ENCODE results near the gene ENG.

ENG gene

DNA sequence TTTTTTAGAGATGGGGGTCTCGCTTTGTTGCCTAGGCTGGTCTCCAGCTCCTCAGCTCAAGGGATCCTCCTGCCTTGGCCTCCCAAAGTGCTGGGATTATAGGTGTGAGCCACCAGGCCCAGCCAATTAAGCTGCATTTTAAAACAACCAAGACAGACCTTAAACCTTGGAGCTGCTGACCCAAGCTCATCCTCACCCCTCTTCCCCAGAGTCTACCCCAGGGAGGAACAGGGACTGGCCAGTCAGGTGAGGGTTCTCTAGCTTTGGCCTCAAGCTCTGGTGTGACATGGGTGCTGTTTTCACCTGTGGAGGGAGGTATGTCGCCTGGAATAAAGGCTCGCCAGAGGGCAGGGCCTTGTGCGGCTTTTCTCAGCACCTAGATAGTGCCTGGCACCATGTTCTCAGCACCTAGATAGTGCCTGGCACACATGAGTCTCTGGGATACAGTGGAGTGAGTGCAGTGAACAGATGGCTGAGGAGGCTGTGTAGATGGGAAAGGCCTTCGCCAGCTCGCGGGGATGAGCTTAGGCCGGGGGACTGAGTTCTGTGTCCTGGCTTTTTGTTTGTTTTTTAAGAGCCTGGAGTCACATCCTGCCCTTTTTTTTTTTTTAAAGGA is 61.3 kb downstream of the ENG start:
- H3K9me2 ChIP-seq (replicated peaks; ENCODE audit: control insufficient read depth, low read length) = no peaks in the 10 kb centered on the region
- H3K4me3 ChIP-seq (ENCODE audit: low read length) = no peak overlapping the region
- no peaks in the 10 kb centered on the region for H3K9me3 ChIP-seq (ENCODE audit: control insufficient read depth, insufficient read depth, low read length)
- H4K20me1 ChIP-seq (ENCODE audit: control insufficient read depth, insufficient read depth, low read depth, low read length) = peaks cover 20% of the 10 kb centered on the region
- TF ChIP-seq, protein P1, sequence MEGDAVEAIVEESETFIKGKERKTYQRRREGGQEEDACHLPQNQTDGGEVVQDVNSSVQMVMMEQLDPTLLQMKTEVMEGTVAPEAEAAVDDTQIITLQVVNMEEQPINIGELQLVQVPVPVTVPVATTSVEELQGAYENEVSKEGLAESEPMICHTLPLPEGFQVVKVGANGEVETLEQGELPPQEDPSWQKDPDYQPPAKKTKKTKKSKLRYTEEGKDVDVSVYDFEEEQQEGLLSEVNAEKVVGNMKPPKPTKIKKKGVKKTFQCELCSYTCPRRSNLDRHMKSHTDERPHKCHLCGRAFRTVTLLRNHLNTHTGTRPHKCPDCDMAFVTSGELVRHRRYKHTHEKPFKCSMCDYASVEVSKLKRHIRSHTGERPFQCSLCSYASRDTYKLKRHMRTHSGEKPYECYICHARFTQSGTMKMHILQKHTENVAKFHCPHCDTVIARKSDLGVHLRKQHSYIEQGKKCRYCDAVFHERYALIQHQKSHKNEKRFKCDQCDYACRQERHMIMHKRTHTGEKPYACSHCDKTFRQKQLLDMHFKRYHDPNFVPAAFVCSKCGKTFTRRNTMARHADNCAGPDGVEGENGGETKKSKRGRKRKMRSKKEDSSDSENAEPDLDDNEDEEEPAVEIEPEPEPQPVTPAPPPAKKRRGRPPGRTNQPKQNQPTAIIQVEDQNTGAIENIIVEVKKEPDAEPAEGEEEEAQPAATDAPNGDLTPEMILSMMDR (IDR thresholded peaks at IDR 0.05; ENCODE audit: low read depth, low read length, poor library complexity, severe bottlenecking) = no peak
- peaks cover 23% of the 10 kb centered on the region for H3K79me2 ChIP-seq (ENCODE audit: control insufficient read depth, low read length)
- no peaks in the 10 kb centered on the region for H3K27me3 ChIP-seq (ENCODE audit: control insufficient read depth, low read length)
- peaks cover 54% of the 10 kb centered on the region for H3K36me3 ChIP-seq (ENCODE audit: control insufficient read depth, low read length)
- no peak overlapping the region for H3K4me2 ChIP-seq (ENCODE audit: low read length)
- H3K4me1 ChIP-seq (ENCODE audit: control insufficient read depth, low read length) = peaks cover 39% of the 10 kb centered on the region
- H3F3A ChIP-seq (ENCODE audit: control insufficient read depth, insufficient read depth) = peaks cover 42% of the 10 kb centered on the region
- 0 out of 2 replicates have a peak overlapping the region, but pooled peaks have one; percentile 0 for H3K27ac ChIP-seq (ENCODE audit: low read depth, low read length)

DNA sequence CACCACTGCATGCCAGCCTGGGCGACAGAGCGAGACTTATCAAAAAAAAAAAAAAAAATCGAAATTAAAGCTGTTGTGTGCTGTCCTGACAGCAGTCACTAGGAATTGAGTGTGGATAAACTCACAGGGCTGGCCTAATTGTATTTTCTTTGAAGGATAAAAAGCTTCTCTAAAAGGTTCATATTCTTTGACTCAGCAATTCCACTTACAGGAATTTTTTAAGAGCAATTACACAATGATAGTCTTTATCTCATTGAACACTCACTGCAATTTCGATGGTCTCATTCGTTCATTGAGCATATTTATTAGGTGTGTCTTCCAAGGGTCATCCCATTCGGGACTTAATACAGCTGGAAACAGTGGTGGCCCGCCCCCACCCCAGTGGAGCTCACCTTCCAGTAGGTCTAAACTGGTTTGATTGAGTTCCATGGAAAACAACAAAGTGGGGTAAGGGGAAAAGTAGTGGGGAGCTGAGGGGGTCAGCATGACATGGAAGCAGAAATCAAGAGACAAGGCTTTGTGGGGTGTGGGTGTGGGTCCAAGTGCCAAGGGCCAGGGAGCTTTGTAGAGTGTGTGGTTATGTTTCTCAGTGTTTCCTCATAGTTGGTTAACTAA is 61.9 kb downstream of the ENG start:
- Histone ChIP-seq H3K4me1 (ENCODE audit: control insufficient read depth, low read length) (peaks cover 34% of the 10 kb centered on the region), H3K27ac (ENCODE audit: low read depth, low read length) (no peak overlapping the region), H3K9me2 (replicated peaks; ENCODE audit: control insufficient read depth, low read length) (no peaks in the 10 kb centered on the region), H3K4me3 (ENCODE audit: low read length) (no peak overlapping the region), H3K9me3 (ENCODE audit: control insufficient read depth, insufficient read depth, low read length) (no peaks in the 10 kb centered on the region), H4K20me1 (ENCODE audit: control insufficient read depth, insufficient read depth, low read depth, low read length) (peaks cover 27% of the 10 kb centered on the region), H3F3A (ENCODE audit: control insufficient read depth, insufficient read depth) (peaks cover 39% of the 10 kb centered on the region), H3K79me2 (ENCODE audit: control insufficient read depth, low read length) (peaks cover 30% of the 10 kb centered on the region), H3K4me2 (ENCODE audit: low read length) (no peak overlapping the region), H3K36me3 (ENCODE audit: control insufficient read depth, low read length) (peaks cover 61% of the 10 kb centered on the region), H3K27me3 (ENCODE audit: control insufficient read depth, low read length) (no peaks in the 10 kb centered on the region)
- TF ChIP-seq, protein P1 (IDR thresholded peaks at IDR 0.05; ENCODE audit: low read depth, low read length, poor library complexity, severe bottlenecking) = no peak
- no peak for TF ChIP-seq EZH2phosphoT487 (IDR thresholded peaks at IDR 0.05; ENCODE audit: borderline replicate concordance, low read length)

DNA sequence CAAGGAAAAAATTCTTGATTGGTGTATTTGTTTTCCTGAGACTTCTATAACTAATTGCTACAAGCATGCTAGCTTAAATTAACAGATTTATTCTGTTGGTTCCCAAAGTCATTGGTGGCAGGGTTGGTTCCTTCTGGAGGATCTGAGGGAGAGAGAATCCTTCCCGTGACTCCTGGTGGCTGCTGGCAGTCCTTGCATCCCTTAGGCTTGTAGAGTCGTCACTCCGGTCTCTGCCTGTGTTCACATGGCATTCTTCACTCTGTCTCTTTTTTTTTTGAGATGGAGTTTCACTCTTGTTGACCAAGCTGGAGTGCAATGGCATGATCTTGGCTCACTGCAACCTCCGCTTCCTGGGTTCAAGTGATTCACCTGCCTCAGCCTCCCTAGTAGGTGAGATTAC is 63.4 kb downstream of the ENG start:
- H3K36me3 ChIP-seq (ENCODE audit: control insufficient read depth, low read length) = peaks cover 74% of the 10 kb centered on the region
- no peak overlapping the region for H3K4me2 ChIP-seq (ENCODE audit: low read length)

More for the DNA sequence above, 63.4 kb downstream of the ENG start:
- Histone ChIP-seq H3K79me2 (ENCODE audit: control insufficient read depth, low read length) (peaks cover 44% of the 10 kb centered on the region), H3K4me1 (ENCODE audit: control insufficient read depth, low read length) (peaks cover 27% of the 10 kb centered on the region), H3K27me3 (ENCODE audit: control insufficient read depth, low read length) (no peaks in the 10 kb centered on the region), H3K4me3 (ENCODE audit: low read length) (no peak overlapping the region), H3K9me3 (ENCODE audit: control insufficient read depth, insufficient read depth, low read length) (no peaks in the 10 kb centered on the region), H4K20me1 (ENCODE audit: control insufficient read depth, insufficient read depth, low read depth, low read length) (peaks cover 35% of the 10 kb centered on the region), H3K9me2 (replicated peaks; ENCODE audit: control insufficient read depth, low read length) (no peaks in the 10 kb centered on the region), H3K27ac (ENCODE audit: low read depth, low read length) (no peak overlapping the region), H3F3A (ENCODE audit: control insufficient read depth, insufficient read depth) (peaks cover 24% of the 10 kb centered on the region)
- TF ChIP-seq, protein P1 (IDR thresholded peaks at IDR 0.05; ENCODE audit: low read depth, low read length, poor library complexity, severe bottlenecking) = no peak
- no peak for TF ChIP-seq EZH2phosphoT487 (IDR thresholded peaks at IDR 0.05; ENCODE audit: borderline replicate concordance, low read length)

Measured in DOHH2 (cell line).